HG03565 (cell line): ENCODE measurements around the gene IDH3A.
"Not testable (repeated sequence)": the region's sequence is repeated elsewhere in the genome, so short reads cannot be mapped to it uniquely, and the experiment has no call there.

Experiments
- ATAC-seq: cut with Tn5 transposase; IDR thresholded peaks from one replicate; pipeline ENCODE4 v1.9.1; 2021; ENCODE audit warnings: mild to moderate bottlenecking, moderate library complexity; ENCODE audit not compliant: unreplicated experiment

Gene IDH3A

DNA sequence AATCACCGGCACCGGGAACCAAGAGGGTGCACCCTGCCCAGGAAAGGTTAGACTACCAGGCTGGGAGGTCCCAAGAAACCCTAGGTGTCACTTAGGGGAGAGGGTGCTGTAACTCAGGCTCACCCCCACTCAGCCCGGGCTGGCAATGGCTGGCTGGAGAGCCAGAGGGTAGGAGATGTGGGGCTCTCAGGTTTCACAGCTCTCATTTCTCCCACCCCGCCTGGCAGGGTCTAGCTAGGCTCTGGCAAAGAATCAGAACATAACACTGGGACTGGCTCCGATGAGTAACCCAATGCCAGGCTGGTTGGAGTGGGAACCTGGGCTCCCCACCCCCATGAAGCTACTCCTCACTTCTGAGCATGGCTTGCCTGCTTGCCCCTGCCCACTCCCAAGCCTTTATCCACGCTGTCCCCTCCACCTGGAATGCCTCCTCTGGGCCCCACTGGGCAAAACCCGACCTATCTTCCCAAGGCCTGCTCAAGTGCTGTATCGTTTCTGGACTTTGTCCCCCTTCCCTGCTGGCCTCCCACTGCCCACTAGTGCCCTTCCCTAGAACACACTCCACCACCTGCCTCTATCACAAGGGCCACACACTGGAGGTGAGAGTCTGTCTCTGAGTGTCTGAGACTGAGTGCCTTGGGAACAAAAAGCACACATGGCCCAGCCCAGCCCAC lies 19.9 kb upstream of the IDH3A start:
- no peak for ATAC-seq

DNA sequence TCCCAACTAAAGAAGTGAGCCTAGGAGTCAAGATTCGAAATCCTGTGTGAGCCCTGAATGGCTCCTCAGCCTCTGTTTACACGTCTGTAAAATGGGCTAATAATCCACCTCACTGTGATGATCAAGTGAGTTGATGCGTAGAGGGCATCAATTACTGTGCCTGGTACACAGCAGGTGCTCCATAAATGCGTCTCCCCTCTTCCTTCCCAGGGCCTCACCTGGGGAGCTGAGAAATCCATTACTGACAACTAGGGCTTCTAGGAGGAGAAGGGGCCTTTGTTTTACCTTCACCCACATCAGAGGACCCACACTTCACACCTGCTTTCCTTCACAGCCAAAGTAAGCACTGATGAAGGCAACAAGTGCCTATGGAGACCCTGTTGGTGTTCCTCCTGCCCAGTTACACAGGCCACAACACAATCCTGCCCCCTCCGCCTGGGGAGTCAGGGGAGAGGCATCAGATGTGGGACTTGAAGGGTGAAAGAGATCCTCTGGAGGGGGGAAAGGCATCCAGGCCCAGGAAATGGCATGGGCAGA lies 19.3 kb upstream of the IDH3A start:
- ATAC-seq = no peak

- ATAC-seq = peak; percentile 34
Measured at GRCh38 chr15:78130466-78131294, 18.5 kb upstream of the IDH3A start.

GRCh38 chr15:78131295-78132061 lies 17.7 kb upstream of the IDH3A start, which contains the start of gene CIB2:
Gene CIB2 (minus strand): TSS chr15:78131445. CDS start chr15:78131215, 230 bp downstream.
- peak; percentile 63 for ATAC-seq

GRCh38 chr15:78133801-78134200 lies 15.4 kb upstream of the IDH3A start:
- ATAC-seq = no peak

DNA sequence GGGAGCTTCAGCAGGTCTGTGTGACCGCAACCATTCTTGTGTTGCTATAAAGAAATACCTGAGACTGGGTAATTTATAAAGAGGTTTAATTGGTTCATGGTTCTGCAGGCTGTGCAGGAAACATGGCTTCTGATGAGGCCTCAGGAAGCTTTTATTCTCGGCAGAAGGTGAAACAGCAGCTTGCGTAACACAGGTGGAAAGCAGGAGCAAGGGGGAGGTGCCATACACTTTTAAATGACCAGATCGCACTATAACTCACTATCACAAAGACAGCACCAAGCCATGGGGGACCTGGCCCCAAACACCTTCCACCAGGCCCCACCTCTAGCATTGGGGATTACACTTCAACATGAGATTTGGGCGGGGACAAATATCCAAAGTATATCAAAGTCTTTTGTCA lies 9.6 kb upstream of the IDH3A start:
- no peak for ATAC-seq

DNA sequence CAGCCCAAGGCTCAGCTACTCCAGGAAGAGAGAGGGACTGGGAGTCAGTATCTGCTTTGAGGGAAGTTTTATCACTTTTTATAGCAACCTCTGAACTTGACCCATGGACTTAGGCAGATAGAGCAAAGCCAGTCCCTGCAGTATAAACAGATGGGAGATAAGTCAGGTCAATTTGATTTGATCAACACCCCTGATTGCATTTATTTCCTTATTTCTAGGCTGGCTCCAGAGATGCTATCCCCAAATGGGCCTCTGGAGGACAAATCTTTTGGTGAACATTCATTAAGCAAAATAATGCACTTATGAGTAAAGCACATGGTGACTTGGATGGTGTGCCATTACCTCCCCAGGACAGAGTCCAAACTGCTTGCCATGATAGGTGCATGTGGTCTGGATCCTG lies 8.9 kb upstream of the IDH3A start:
- no peak for ATAC-seq

GRCh38 chr15:78142332-78142731 lies 6.8 kb upstream of the IDH3A start:
- ATAC-seq = no peak

DNA sequence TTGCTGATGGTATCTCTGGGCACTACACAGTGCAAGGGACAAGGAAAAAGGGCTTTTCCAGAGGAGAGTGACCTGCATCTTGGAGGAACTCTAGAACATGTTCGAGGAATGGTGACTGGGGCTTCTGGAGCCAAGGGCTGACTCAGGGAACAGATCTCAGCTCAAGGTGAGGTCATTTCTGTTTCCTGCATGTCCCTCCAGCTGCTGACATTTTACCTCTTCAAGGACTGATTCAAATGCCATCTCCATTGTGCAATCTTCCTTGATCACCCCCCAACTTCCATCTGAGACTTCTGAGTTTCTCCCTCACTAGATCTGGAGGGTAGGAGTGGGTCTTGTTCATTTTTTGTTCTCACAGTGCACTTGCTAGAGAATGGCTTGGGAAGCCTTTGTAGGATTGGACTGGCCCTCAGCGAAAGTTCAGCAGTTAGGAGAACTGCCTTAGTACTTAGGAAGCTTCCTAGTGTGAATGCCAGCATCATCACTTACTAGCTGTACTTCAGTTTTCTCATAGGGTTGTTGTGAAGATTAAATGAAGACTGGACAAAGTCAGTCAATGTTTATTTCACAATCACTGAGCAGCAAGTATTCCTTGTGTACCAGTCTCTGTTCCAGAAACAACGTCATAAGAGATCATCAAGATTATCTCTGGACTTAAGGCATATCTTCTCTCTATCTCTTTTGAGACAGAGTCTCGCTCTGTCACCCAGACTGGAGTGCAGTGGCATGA lies 2.6 kb upstream of the IDH3A start:
- no peak for ATAC-seq

GRCh38 chr15:78147566-78147965 lies 1.6 kb upstream of the IDH3A start:
- ATAC-seq = no peak

GRCh38 chr15:78148392-78149067 lies 632 bp upstream of the IDH3A start:
- ATAC-seq = no peak

- ATAC-seq = peak; percentile 27
Measured at GRCh38 chr15:78149805-78150751, 916 bp downstream of the IDH3A start.

DNA sequence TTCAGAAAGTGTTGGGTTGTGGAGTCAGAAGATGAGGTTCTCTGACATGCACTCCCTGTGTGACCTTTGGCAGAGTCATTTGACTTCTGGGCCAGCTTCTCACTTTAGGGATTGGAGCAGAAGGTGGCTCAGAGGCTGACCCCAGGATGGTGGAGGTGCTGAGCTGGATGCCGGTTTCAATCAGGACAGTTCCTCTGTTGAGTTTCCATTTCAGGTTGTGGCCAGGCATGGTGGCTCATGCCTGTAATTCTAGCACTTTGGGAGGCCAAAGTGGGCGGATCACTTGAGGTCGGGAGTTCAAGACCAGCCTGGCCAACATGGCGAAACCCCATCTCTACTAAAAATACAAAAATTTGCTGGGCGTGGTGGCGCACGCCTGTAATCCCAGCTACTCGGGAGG lies 1.9 kb downstream of the IDH3A start:
- ATAC-seq = not testable (repeated sequence)

GRCh38 chr15:78154955-78155354 lies 5.8 kb downstream of the IDH3A start:
- no peak for ATAC-seq

GRCh38 chr15:78155355-78155939 lies 6.3 kb downstream of the IDH3A start:
- ATAC-seq = no peak

- ATAC-seq = no peak
Measured at GRCh38 chr15:78156653-78157052, 7.5 kb downstream of the IDH3A start.

GRCh38 chr15:78157203-78157602 lies 8.0 kb downstream of the IDH3A start:
- ATAC-seq = no peak

- ATAC-seq = no peak
Measured at GRCh38 chr15:78159395-78159794, 10.2 kb downstream of the IDH3A start.

- ATAC-seq = no peak
Measured at GRCh38 chr15:78162038-78162437, 12.9 kb downstream of the IDH3A start.
